ENCODE measurements around the gene PRND.
"Not testable (repeated sequence)": the region's sequence is repeated elsewhere in the genome, so short reads cannot be mapped to it uniquely, and the experiment has no call there.

PRND gene

DNA sequence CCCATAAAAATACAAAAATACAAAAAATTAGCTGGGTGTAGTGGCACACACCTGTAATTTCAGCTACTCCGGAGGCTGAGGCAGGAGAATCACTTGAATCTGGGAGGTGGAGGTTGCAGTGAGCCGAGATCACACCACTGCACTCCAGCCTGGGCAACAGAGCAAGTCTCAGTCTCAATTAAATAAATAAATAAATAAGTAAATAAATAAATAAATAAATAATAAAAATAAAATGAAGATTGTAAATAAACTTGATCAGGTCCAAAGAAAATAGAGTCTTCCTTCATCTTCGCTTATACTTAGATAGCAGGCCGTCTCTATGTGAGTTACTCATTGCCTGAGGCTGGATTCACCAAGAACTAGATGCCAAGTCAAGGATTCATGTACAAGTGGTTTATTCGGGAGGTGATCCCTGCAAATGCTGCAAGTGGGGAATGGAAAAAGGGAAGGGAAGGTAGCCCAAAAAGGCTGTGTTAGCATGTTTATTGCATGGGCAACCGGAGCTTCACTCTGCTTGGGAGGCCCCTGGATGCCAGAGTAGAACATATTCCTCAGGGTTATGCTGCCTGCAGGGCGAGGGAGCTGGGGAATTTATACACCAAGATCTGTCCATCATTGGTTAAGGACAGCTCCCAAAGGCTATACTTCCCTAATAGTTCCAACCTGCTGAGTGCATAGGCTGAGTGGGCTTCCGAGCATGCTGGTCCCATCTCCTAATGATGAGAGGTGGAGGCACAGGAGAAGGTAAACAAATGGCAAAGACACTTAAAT lies 16.3 kb downstream of the PRND start:
- Histone ChIP-seq H3K27ac (ENCODE audit: low read depth, low read length) (no peak overlapping the region), H3K79me2 (ENCODE audit: control insufficient read depth, insufficient read depth, low read length, unreplicated experiment) (no peaks in the 10 kb centered on the region), H3K27me3 (ENCODE audit: insufficient read depth, low read length) (peaks cover 55% of the 10 kb centered on the region), H3K4me3 (ENCODE audit: low read depth, low read length) (no peak overlapping the region), H2AFZ (ENCODE audit: low read length, unreplicated experiment) (no peak overlapping the region), H3K36me3 (ENCODE audit: insufficient read depth, low read length) (no peaks in the 10 kb centered on the region), H3K4me1 (ENCODE audit: control insufficient read depth, insufficient read depth, low read length, unreplicated experiment) (no peaks in the 10 kb centered on the region)

GRCh38 chr20:4740774-4741431 lies 19.2 kb downstream of the PRND start:
- Histone ChIP-seq H3K4me3 (ENCODE audit: low read depth, low read length) (no peak overlapping the region), H3K4me1 (ENCODE audit: control insufficient read depth, insufficient read depth, low read length, unreplicated experiment) (no peaks in the 10 kb centered on the region), H2AFZ (ENCODE audit: low read length, unreplicated experiment) (no peak overlapping the region)

DNA sequence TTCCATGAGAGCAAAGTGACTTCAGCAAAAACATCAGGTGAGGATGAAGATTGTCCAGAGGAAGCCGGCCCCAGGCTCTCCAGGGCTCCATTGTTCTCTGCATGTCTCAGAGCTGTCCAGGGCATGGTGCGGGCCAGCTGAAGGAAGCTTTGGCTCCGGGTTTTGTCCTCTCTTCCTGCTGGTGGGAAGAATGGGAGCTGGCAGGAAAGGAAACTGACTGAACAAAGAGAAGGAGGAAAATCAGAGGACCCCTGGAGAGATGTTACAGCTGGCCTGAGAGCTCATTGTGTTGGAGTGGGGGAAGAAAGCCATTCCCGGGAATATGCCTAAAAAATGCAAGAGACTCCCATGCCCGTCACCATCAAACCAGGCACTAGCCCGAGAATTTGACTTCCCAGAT lies 27.1 kb downstream of the PRND start:
- Histone ChIP-seq H2AFZ (ENCODE audit: low read length, unreplicated experiment) (no peak overlapping the region), H3K4me1 (ENCODE audit: control insufficient read depth, insufficient read depth, low read length, unreplicated experiment) (no peaks in the 10 kb centered on the region), H3K27ac (ENCODE audit: low read depth, low read length) (no peak overlapping the region), H3K79me2 (ENCODE audit: control insufficient read depth, insufficient read depth, low read length, unreplicated experiment) (no peaks in the 10 kb centered on the region), H3K36me3 (ENCODE audit: insufficient read depth, low read length) (no peaks in the 10 kb centered on the region), H3K4me3 (ENCODE audit: low read depth, low read length) (no peak overlapping the region), H3K27me3 (ENCODE audit: insufficient read depth, low read length) (peaks cover 58% of the 10 kb centered on the region)

More at GRCh38 chr20:4740774-4741431, 19.2 kb downstream of the PRND start:
- Histone ChIP-seq H3K79me2 (ENCODE audit: control insufficient read depth, insufficient read depth, low read length, unreplicated experiment) (no peaks in the 10 kb centered on the region), H3K36me3 (ENCODE audit: insufficient read depth, low read length) (no peaks in the 10 kb centered on the region), H3K27ac (ENCODE audit: low read depth, low read length) (no peak overlapping the region), H3K27me3 (ENCODE audit: insufficient read depth, low read length) (peaks cover 47% of the 10 kb centered on the region)

DNA sequence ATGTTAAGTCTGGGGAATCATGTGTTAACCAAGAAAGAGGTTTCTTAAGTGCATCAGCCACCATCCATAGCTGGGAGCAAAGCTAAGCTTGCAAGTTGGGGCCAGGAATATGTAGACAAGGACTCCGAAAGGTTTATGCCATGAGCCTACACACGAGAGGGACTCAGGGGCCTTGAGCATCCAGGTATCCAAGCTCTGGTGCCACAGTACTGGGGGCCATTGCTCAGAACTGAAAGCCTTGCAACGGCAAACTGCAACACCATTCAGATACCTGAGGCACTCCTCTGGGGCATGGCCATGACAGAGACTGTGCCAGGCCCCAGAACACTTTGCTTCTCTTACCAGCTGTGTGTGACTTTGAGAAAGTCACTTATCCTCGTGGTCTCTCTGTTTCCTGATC lies 27.6 kb downstream of the PRND start:
- Histone ChIP-seq H3K36me3 (ENCODE audit: insufficient read depth, low read length) (no peaks in the 10 kb centered on the region), H3K79me2 (ENCODE audit: control insufficient read depth, insufficient read depth, low read length, unreplicated experiment) (no peaks in the 10 kb centered on the region), H3K27ac (ENCODE audit: low read depth, low read length) (no peak overlapping the region), H2AFZ (ENCODE audit: low read length, unreplicated experiment) (no peak overlapping the region), H3K27me3 (ENCODE audit: insufficient read depth, low read length) (peaks cover 60% of the 10 kb centered on the region), H3K4me1 (ENCODE audit: control insufficient read depth, insufficient read depth, low read length, unreplicated experiment) (no peaks in the 10 kb centered on the region), H3K4me3 (ENCODE audit: low read depth, low read length) (no peak overlapping the region)

GRCh38 chr20:4750381-4750780 lies 28.7 kb downstream of the PRND start:
- Histone ChIP-seq H3K27ac (ENCODE audit: low read depth, low read length) (no peak overlapping the region), H3K27me3 (ENCODE audit: insufficient read depth, low read length) (peaks cover 54% of the 10 kb centered on the region), H3K4me1 (ENCODE audit: control insufficient read depth, insufficient read depth, low read length, unreplicated experiment) (no peaks in the 10 kb centered on the region), H2AFZ (ENCODE audit: low read length, unreplicated experiment) (no peak overlapping the region), H3K4me3 (ENCODE audit: low read depth, low read length) (no peak overlapping the region), H3K79me2 (ENCODE audit: control insufficient read depth, insufficient read depth, low read length, unreplicated experiment) (no peaks in the 10 kb centered on the region), H3K36me3 (ENCODE audit: insufficient read depth, low read length) (no peaks in the 10 kb centered on the region)

GRCh38 chr20:4759100-4759884 lies 37.6 kb downstream of the PRND start:
- H2AFZ ChIP-seq (ENCODE audit: low read length, unreplicated experiment); H3K4me1 ChIP-seq (ENCODE audit: control insufficient read depth, insufficient read depth, low read length, unreplicated experiment); H3K27ac ChIP-seq (ENCODE audit: low read depth, low read length); H3K4me3 ChIP-seq (ENCODE audit: low read depth, low read length); H3K36me3 ChIP-seq (ENCODE audit: insufficient read depth, low read length); H3K79me2 ChIP-seq (ENCODE audit: control insufficient read depth, insufficient read depth, low read length, unreplicated experiment); H3K27me3 ChIP-seq (ENCODE audit: insufficient read depth, low read length): not testable (repeated sequence)

DNA sequence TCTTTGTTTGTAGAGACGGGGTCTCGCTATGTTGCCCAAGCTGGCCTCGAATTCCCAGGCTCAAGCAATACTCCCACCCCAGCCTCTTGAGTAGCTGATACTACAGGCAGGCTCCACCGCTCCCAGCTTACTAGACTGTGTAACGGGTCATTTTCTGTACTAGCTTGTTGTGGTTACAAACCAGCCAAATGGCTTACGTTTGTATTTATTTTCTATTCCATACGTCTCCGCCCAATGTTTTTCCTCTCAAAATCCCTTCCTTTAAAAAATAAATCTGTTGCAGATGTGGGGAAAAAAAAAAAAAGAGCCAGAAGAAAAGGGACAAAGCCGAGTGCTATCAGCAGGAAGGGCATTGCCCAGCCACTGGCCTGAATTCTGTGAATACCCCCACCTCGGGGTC lies 41.6 kb downstream of the PRND start:
- peaks cover 4% of the 10 kb centered on the region; the same call in 1 of the 2 replicates for H3K27me3 ChIP-seq (ENCODE audit: insufficient read depth, low read length)
- peaks cover 4% of the 10 kb centered on the region for H3K4me1 ChIP-seq (ENCODE audit: control insufficient read depth, insufficient read depth, low read length, unreplicated experiment)
- no peak overlapping the region for H3K4me3 ChIP-seq (ENCODE audit: low read depth, low read length)
- H3K79me2 ChIP-seq (ENCODE audit: control insufficient read depth, insufficient read depth, low read length, unreplicated experiment), result no peaks in the 10 kb centered on the region
- no peak overlapping the region for H3K27ac ChIP-seq (ENCODE audit: low read depth, low read length)
- no peak overlapping the region for H2AFZ ChIP-seq (ENCODE audit: low read length, unreplicated experiment)
- no peaks in the 10 kb centered on the region for H3K36me3 ChIP-seq (ENCODE audit: insufficient read depth, low read length)

GRCh38 chr20:4763723-4764510 lies 42.2 kb downstream of the PRND start:
- H3K79me2 ChIP-seq (ENCODE audit: control insufficient read depth, insufficient read depth, low read length, unreplicated experiment), result no peaks in the 10 kb centered on the region
- H2AFZ ChIP-seq (ENCODE audit: low read length, unreplicated experiment), result no peak overlapping the region
- no peaks in the 10 kb centered on the region for H3K36me3 ChIP-seq (ENCODE audit: insufficient read depth, low read length)
- no peak overlapping the region for H3K27ac ChIP-seq (ENCODE audit: low read depth, low read length)
- no peak overlapping the region for H3K4me3 ChIP-seq (ENCODE audit: low read depth, low read length)
- no peaks in the 10 kb centered on the region; the same call in 1 of the 2 replicates for H3K27me3 ChIP-seq (ENCODE audit: insufficient read depth, low read length)
- H3K4me1 ChIP-seq (ENCODE audit: control insufficient read depth, insufficient read depth, low read length, unreplicated experiment), result peaks cover 4% of the 10 kb centered on the region

- no peaks in the 10 kb centered on the region for H3K36me3 ChIP-seq (ENCODE audit: insufficient read depth, low read length)
- H2AFZ ChIP-seq (ENCODE audit: low read length, unreplicated experiment), result no peak overlapping the region
- H3K27ac ChIP-seq (ENCODE audit: low read depth, low read length), result no peak overlapping the region
- peaks cover 4% of the 10 kb centered on the region for H3K4me1 ChIP-seq (ENCODE audit: control insufficient read depth, insufficient read depth, low read length, unreplicated experiment)
- no peak overlapping the region for H3K4me3 ChIP-seq (ENCODE audit: low read depth, low read length)
- no peaks in the 10 kb centered on the region for H3K27me3 ChIP-seq (ENCODE audit: insufficient read depth, low read length)
- no peaks in the 10 kb centered on the region for H3K79me2 ChIP-seq (ENCODE audit: control insufficient read depth, insufficient read depth, low read length, unreplicated experiment)
Observed at GRCh38 chr20:4764805-4765204, 43.1 kb downstream of the PRND start.

DNA sequence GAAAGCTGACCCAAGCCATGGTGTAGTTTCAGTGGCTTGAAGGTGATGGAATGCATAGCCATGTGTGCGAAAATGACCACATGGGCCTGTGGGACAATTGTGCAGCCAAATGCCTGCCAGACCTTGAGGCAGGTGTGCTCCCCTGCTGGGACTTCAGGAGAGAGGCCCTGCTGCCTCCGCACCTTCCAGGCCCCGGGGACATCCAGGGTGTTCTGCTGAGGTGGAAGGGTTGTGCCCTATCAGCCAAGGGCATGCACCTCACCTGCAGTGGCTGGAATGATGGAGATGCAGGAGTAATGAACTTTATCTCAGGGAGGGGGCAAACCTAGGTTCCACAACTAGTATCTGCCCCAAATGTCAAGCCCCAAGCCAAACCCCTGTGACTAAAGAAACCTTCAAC lies 44.0 kb downstream of the PRND start:
- Histone ChIP-seq H3K27ac (ENCODE audit: low read depth, low read length) (no peak overlapping the region), H3K4me3 (ENCODE audit: low read depth, low read length) (no peak overlapping the region), H3K79me2 (ENCODE audit: control insufficient read depth, insufficient read depth, low read length, unreplicated experiment) (no peaks in the 10 kb centered on the region), H3K36me3 (ENCODE audit: insufficient read depth, low read length) (no peaks in the 10 kb centered on the region), H3K27me3 (ENCODE audit: insufficient read depth, low read length) (peaks cover 4% of the 10 kb centered on the region), H2AFZ (ENCODE audit: low read length, unreplicated experiment) (no peak overlapping the region), H3K4me1 (ENCODE audit: control insufficient read depth, insufficient read depth, low read length, unreplicated experiment) (peaks cover 4% of the 10 kb centered on the region)
